ENCODE data around the gene PRKAR2B. TPM values are rescaled to one million over a fixed set of nuclear protein-coding genes. Genes with fewer than 3 reads are reported as not detected.
"Not testable (repeated sequence)": the region's sequence is repeated elsewhere in the genome, so short reads cannot be mapped to it uniquely, and the experiment has no call there.

The PRKAR2B gene
- total RNA-seq, 2 experiments from 2014 or later = 0.97 to 1.2 TPM

DNA sequence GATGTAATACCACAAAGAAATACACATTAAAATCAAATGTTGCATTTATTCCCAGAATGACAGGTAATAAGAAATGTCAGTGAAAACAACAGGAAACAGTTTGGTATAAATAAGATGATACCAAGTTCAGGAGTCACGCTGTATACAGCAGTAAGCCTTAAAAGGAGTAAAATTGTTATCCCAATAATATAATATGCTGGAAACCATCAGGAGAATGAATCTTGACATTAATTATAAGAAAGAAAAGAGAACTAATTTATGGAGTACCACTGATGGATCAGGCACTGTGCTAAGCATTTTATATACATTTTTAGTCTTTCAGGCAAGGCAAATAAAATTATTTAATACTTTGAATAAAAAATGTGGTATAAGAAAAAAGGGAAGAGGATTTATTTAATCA is 27.6 kb downstream of the PRKAR2B start:
- POLR2A ChIA-PET = no interaction called here

DNA sequence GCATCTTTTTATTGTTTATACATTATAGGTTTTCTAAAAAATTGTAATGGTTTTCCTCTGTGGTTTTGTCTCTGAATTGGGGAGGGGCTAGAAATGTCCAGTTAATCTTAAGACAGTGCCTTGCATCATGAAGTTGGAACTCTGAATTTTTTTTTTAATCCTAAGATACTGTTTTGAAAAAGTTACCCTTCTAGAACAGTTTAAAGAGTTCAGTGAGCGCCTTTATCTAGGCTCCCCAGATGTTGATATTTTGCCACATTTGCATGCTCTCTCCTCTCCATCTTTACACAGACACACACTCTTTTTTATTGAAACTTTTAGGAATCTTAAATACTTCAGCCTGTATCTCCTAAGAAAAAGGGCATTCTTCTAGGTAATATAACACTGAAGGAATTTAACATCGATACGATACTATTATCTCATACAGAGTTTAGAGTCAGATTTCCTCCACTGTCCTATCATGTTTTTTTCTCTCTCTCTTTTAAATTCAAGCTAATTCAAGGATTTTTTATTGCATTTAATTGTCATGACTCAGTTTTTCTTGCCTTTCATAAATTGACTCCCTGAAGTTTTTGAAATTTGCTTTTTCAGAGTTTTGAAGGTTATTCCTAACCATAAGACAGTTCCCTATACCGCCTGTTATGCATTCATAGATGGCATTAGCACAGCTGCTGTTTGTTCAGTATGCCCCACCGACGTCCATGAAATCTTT is 31.5 kb downstream of the PRKAR2B start:
- ChIA-PET POLR2A (no interaction called here), CTCF (no interaction called here)

More for the DNA sequence above, 27.6 kb downstream of the PRKAR2B start:
- CTCF ChIA-PET = no interaction called here

DNA sequence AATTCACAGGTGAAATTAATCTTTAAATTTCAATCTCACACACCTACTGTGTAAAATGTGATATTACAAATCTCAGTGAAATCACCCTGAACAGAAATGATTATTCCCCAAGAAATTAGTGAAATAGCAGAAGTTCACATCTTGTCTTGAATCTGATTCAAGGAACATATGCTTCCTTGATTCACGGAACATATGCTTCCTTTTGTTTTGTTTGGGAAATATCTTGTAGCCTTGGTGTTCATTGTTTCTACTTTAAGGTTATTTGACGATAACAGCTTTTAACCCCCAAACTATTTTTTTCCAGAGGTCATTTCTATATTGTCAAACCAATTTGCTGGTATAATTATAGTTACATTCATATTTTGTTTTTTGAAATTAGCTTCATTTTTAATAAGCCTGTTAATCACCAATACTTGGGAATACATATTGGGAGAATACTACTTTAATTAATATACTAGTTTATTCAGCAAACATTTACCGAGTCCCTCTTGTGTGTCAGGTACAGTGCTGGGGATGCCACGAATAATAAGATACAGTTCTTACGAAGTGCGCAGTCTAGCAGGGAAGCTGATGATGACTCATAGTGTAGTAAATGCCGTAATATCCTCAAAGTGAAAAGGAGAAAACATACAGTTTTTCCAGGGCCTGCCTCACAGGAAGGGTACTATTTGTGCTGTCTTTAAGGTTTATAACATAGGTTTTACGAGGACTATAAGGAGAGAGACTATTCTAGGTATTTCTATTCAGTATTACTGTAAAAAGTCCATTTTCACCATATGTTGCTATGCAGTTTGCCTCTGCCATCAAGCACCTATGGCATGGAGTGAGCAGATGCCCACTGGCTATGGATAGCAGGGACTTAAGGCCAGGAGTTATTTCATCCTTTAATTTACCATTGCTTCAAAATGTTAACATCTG is 32.5 kb downstream of the PRKAR2B start:
- CTCF ChIA-PET = interaction anchor here (0.6 kb wide), 1 partner anchor 111 kb away, joined by 3 read pairs; no protein-coding TSS in a partner anchor
- POLR2A ChIA-PET = no interaction called here

DNA sequence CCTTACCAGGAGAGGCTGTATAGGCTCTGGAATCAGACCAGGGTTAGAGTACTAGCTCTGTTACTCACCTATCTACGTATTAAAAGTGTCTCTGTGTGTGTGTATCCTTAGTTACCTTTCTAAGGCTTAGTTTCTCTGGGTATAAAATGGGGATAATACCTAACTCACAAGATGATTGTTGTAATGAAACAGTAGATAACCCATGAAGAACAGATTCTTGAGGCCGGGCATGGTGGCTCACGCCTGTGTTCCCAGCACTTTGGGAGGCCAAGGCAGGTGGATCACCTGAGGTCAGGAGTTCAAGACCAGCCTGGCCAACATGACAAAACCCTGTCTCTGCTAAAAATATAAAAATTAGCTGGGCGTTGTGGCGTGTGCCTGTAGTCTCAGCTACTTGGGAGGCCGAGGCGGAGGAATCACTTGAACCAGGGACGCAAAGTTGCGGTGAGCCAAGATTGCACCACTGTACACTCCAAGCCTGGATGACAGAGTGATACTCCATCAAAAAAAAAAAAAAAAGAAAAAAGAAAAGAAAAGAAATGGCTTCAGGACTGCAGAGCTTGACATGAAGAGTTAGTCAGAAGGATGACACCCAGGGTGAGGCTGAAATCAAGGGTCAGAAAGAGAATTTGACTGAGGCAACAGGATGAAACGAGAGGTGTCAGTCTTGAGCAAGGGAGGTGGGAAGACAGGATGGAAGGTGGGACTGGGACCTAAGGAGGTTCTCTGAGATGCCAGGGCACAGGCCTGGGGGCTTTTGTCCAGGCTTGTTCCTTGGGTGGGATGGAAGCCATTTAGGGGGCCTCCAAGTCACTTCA is 33.4 kb downstream of the PRKAR2B start:
- ChIA-PET POLR2A (no interaction called here), CTCF (interaction anchor here (0.5 to 0.6 kb wide), 2 partner anchors 39 to 111 kb away, joined by 3 read pairs; no protein-coding TSS in a partner anchor)

DNA sequence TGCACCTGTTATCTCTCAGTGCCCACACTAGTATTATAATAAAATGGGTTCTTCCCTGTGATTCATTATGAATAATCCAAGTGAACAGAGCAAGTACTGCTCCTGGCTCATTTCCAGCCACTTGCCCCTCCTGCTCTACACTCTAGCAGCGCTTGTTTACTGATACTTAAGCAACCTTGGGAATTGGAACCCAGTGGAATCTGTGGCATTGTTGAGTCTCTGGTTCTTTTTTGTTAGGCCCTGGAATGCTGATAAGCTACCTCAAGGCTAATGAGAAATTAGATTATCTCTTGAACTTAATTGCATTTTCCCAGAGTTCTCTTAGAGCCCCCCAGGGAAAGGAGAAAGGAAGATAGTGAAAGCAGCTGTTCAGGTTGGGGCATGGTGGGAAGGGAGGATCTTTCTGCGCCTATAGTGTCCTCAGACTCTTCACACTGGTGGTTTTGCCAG is 34.0 kb downstream of the PRKAR2B start:
- ChIA-PET POLR2A (no interaction called here), CTCF (interaction anchor here (0.5 kb wide), 1 partner anchor 39 kb away, joined by 3 read pairs; no protein-coding TSS in a partner anchor)

DNA sequence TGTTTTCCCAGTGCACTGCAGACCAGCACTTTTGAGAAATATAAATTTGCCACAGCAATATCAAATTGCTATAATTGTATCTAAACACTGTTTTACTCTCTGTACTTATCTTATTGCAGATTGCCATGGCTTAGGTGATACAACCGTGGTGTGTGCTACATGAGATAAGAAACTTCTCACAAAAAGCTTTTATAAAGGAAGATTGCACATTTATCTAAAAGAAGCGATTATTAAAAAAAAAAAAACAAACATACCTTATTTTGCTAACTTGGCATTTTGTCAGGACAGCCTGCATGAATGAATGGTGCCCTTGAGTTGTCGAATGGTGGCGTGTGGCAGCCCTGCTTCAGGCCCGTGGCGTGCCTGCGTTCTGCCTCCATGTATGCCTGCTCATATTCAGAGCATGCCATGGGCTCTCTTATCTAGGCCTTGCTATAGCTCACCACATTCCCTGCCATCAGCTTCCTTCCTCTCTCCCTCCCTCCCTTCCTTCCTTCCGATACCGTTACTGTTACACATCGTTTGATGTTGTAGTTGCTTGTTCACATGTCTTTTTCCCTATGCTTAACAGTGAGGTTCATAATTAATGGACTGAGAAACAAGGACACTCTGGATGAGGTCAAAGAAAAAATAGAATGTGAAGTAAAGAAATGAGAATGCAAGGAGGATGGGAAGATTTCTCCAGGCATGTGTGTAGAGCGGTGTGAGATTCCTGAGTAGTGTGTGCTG is 34.9 kb downstream of the PRKAR2B start:
- ChIA-PET POLR2A (no interaction called here), CTCF (no interaction called here)

DNA sequence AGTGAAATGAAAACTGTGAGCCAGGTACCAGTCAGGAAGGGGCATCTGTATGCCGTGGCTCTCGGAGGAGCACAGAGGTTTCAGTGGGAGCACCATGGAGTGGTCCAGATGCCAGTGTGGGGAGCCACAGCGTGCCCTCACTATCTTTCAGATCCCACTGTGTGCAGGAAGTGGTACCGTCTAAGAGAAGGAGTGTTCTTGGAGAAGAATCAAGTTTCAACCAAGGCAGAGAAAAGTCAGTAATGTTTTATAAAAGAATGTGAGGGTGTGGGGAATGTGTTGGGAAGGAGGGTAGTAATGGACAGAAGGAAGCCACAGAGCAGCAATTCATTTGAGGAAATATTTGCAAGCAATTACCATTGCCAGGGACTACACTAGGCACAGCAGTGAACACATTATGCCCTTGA is 35.6 kb downstream of the PRKAR2B start:
- CTCF ChIA-PET = no interaction called here
- POLR2A ChIA-PET = no interaction called here

DNA sequence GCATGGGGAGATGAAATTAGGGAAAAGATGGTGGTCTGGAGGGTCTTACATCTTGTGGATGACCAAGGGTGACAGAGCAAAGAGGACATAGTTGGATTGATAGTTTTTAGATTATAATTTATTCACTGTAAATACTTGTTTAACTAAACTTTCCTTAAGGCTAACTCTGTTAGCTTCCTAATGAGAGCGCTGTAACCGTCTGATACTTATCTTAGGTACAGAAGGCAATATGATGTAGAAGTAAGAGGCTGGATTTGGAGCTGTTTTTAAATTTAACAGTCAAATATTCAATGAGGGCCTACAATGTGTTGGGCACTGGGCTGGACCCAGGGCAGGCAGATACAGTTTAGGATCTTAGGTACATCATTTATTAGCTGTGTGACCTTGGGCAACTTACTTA is 36.0 kb downstream of the PRKAR2B start:
- CTCF ChIA-PET = no interaction called here

DNA sequence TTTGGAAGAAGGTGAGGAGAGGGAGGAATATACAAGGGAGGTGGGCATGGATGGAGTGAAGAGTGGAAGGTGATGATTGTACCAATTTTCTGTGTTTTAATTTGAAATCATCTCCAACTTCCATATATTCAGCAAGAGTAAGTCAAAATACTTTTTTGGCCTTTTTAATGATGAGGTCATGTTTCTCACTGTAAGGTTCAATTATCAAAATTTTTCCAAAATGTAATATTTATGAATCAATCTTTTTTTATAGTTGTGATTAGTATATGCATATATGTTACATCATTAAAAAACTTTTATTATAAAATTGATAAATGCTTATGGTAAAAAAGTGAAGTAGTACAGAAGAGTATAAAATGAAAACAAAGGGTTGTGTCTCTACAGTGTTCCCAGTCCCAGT is 40.7 kb downstream of the PRKAR2B start:
- CTCF ChIA-PET = no interaction called here
- POLR2A ChIA-PET = no interaction called here

More for the DNA sequence above, 36.0 kb downstream of the PRKAR2B start:
- POLR2A ChIA-PET = no interaction called here

DNA sequence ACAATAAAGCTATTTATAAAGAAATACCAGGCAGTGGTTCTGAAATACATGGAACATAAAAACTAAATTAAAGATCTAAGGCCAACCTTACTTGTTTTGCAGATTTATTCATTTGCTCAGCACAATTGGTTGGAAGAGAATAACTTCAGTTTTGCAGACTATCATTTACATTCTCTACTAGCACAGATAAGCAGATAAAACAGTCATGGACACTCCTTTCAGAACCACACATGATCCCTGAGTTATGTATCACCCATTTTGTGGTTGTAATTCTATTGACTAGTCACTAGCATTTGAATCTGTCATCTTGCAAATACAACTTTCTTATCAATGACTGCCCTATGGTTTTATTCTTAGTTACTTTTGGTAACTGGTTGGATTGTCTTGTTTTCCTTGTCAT is 45.1 kb downstream of the PRKAR2B start:
- ChIA-PET POLR2A (no interaction called here), CTCF (no interaction called here)

DNA sequence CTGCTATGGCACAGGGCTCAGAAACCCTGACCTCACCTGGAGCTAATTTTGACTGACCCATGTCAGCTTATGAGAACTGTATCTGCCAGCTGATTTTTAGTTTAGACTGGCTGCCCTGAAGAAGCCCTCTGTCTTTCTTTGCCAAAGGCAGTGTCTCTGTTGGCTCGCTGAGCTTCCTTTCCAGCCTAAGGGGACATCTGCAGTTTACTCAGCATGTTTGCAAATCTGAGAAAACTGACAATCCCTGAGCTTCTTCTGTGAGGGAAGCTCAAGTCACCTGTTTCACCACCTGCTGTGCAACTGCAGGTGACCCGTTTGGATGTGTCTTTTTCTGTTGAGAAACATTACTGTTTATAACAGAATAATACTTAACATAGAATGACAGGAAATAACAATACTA is 46.0 kb downstream of the PRKAR2B start:
- ChIA-PET POLR2A (no interaction called here), CTCF (no interaction called here)

DNA sequence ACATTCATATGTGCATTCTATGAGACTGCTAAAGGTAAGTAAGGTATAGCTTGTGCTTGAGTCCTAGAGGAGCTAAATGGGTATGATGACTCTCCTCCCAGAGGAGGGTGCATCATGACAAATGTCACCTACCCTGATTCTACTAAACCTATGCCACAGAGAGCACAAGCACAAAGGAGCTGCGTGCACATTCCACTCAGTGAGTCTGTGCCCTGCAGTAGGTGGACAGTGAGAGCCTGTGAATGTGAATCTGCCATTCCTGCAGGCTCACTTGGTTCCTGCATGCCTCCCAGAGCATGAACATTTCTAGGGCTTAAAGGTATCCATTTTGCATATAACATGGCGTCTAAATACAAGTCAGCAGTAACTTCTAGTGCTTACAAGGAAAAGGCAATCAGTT is 46.8 kb downstream of the PRKAR2B start:
- CTCF ChIA-PET = no interaction called here
- POLR2A ChIA-PET = no interaction called here

DNA sequence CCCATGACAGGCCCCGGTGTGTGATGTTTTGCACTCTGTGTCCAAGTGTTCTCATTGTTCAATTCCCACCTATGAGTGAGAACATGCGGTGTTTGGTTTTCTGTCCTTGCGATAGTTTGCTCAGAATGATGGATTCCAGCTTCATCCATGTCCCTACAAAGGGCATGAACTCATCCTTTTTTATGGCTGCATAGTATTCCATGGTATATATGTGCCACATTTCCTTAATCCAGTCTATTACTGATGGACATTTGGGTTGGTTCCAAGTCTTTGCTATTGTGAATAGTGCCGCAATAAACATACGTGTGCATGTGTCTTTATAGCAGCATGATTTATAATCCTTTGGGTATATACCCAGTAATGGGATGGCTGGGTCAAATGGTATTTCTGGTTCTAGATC is 49.2 kb downstream of the PRKAR2B start:
- CTCF ChIA-PET, POLR2A ChIA-PET: not testable (repeated sequence)

DNA sequence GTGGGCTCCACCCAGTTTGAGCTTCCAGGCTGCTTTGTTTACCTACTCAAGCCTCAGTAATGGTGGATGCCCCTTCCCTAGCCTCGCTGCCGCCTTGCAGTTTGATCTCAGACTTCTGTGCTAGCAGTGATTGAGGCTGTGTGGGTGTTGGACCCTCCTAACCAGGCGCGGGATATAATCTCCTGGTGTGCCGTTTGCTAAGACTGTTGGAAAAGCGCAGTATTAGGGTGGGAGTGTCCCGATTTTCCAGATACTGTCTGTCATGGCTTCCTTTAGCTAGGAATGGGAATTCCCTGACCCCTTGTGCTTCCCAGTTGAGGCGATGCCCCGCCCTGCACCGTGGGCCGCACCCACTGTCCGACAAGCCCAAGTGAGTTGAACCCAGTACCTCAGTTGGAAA is 54.6 kb downstream of the PRKAR2B start:
- CTCF ChIA-PET, POLR2A ChIA-PET: not testable (repeated sequence)

DNA sequence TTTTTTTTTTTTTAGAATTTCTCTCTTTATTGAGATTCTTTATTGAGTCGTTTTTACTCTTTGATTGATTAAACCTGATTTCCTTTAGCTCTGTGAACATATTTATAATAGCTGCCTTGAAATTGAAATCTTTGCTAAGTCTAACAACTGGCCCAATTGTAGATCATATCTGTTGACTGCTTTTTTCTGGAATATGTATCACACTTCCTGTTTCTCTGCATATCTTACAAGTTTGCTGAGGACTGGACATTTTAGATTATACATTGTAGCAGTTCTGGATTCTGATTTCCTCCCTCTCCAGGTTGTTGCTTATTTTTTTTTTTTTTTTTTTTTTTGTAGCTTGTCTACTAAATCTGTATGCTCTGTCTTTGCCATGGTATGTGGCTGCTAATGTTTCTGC is 56.3 kb downstream of the PRKAR2B start:
- ChIA-PET CTCF (no interaction called here), POLR2A (no interaction called here)

DNA sequence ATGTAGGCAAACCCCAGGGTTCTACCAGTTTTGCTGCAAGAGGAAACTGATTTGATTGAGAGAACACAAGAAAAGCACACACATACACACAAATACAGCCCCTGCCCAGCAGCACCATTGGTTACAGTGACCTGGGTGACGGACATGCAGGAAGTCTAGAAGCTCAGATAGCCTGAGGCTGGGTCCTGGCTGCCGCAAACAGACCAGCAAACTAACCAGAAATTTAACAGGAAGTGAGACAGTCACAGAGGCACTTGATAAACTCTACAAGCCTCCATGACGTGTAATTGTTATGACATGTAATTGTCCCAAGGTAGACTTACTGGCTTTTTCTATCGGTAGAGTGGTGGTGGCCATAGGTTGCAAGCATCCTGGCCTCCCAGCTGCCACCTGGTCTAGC is 58.9 kb downstream of the PRKAR2B start:
- CTCF ChIA-PET = interaction anchor here (0.7 kb wide), 1 partner anchor 140 kb away, joined by 3 read pairs; no protein-coding TSS in a partner anchor
- POLR2A ChIA-PET = no interaction called here

DNA sequence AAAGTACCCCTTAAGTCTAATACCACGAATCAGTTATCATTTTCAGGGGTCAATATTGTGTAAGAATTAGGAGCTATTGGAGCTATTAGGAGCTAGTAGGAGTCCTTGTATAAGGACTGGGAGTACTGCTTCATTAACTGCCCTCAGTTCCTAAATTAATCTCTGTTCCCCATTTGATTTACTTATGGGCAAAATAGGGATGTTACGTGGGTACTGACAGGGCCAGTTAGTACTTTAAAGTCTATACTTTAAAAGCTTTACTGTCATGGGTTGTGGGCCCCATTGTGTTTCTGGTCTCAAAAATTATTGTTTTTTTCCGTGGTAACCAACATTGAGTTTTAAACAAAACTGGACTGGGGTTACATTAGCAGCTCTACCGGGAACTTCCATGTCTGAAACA is 60.3 kb downstream of the PRKAR2B start:
- ChIA-PET CTCF (no interaction called here), POLR2A (no interaction called here)

DNA sequence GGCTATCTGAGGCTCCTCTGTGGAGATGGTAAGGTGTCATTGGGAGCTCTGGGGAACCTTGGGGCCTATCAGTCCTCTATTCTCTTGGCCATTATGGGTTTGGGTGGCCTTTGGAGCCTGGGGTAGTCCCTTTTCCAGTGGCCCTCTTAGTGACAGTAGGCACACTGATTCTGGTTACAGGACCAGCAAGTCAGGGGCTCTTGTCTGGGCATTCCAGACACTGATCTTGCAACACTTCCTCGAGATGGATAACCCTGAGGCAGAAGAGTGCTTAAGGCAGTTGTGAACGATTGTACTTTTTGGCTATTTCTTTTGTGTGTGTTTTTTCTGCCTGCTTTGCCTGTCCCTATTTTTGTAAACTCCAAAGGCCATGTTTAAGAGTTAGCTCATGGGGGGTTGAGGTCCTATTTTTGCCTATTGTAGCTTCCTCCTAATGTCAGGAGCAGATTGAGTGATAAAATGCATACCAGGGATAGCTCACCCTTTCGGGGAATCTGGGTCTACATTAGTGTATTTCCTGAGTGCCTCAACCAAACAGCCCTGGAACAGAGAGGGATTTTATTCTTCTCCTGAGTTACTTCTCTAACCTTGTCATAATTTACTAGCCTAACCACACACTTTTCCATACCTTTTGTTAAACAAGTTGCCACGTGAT is 61.2 kb downstream of the PRKAR2B start:
- ChIA-PET CTCF (no interaction called here), POLR2A (no interaction called here)

DNA sequence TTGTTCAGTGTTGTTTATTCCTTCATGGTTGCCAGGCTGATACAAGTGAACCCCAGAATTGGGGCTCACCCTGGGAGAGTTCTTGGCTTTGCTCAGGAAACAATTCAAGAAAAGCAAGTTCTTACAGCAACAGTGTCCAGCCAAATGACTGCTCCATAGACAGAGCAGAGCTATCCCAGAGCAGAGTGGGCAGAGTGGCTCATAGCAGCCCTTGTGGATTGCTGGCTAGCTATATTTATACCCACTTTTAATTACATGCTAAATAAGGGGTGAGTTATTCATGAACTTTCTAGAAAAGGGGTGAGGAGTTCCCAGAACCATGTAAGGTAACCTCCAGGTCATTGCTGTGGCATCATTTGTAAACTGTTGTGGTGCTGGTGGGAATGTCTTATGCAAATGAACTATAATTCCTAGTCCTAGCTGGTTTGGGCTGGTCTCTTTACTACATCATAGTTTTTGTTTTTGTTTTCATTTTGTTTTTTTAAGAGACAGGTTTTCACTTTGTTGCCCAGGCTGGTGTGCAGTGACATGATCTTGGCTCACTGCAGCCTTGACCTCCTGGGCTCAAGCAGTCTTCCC is 64.4 kb downstream of the PRKAR2B start:
- ChIA-PET POLR2A (no interaction called here), CTCF (no interaction called here)

Measured in activated CD8-positive, alpha-beta memory T cell treated with anti-CD3 and anti-CD28 coated beads for 36 hours (primary cell).